ENCODE results near the gene CLDN15.

The CLDN15 gene

DNA sequence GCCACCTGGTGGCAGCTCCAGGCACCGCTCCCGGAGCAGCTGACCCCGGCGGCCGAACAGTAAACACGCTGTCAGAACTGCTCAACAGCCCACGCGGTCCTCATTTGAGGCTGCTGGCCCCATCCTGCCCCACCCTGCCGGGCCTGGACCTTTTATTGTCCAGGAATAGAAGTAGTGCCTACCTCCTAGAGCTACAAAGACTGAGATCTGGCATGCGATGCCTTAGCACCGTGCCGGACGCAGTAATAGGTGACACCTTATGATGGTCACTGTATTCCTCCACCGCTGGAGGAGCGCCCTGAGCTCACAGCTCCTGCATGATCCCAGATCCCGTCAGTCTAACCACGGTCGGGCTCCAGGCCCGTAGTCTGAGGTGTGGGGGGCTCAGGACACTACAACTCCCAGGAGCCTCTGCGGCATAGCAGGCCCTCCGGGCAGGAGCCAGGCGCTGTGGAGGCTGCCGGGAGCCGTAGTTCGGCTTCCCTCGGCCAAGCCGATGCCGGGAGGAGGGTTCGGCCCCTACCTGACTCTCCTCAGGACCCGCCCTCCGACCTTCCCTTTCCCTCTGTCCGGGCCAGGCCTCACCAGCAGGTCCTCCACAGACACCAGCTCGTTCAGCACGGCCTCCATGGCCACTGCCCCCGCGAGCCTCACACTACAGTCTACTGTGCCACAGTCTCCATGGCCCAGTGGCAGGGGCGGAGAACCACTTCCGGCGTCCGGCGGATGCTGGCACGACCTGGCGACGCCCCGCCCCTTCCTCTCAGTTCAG is 7.0 kb upstream of the CLDN15 start, which contains the start of gene FIS1:
FIS1 (minus strand) TSS at position 707 of the 772 bp plus-strand sequence; CDS start at position 630, 77 bp downstream.
- DNase-seq, result peak; percentile 87

DNA sequence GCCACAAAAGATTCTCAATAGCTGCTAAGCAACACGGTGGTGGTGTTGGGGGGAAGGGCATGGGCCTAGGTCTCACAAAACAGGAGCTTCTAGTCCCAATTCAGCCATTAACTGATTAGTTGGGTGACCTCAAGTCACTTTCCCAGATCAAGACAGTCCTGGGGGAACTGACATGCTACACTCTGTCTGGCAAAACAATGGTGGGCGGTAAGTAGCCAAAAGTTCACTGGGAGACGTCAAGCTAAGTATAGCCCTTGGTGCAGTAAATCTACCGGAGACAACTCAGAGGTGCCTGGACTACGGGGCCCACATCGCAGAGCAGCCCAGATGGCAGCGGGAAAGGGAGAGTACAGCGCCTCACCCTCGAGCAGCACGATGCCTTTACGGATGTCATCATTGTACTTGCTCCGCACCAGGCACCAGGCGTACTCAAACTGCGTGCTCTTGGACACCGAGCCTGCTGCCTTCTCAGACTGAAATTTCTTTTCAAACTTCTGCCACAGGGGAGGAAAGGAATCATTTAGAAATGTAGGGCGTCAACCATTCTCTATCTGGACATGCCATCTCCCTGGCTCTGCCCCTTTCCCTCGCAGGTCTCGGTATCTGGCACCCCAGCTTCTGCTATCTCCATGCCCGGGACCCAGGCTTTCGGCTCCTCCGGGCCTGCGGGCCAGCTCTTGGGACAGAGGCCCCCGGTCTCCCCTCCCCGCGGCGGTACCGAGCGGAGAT is 6.2 kb upstream of the CLDN15 start:
- DNase-seq, result peak; percentile 11

DNA sequence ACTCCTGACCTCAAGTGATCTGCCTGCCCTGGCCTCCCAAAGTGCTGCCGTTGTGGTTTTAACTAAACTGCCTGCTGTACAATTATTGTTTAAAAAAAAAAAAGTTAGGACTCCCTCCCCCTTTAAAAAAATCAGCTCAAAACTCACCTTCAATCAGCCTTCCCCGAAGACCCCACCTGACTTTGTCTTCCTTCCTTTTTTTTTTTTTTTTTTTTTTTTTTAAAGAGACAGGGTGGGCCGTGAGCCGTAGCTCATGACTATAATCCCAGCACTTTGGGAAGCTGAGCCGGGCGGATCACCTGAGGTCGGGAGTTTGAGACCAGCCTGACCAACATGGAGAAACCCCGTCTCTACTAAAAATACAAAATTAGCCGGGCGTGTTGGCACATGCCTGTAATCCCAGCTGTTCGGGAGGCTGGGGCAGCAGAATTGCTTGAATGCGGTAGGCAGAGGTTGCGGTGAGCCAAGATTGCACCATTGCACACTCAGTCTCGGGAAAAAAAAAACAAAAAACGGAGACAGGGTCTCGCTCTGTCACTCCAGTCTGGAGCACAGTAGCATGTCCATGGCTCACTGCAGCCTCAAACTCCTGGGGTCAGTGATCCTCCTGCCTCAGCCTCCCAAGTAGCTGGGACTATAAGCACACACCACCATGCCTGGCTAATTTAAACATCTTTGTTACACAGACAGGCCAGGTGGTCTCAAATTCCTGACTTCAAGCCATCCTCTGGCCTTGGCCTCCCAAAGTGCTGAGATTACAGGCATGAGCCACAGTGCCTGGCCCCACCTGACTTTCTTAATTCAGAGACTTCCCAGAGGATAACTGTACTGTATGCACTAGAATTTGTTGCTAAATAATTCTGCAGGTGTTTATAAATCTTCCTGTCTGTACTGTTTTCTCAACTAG is 4.1 kb upstream of the CLDN15 start:
- no peak for DNase-seq

DNA sequence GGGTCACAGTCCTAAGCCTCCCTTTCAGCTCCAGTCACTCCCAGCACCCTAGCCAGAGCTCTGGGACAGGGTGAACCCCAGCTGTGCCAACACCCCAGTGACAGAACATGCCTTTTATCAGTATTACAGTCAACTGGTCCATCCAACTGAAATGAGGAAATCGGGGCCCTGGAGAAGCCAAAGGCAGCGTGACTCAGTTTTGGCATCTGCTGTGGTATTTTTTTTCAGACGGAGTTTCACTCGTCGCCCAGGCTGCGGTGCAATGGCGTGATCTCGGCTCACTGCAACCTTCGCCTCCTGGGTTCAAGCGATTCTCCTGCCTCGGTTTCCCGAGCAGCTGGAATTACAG is 3.4 kb upstream of the CLDN15 start:
- no peak for DNase-seq

DNA sequence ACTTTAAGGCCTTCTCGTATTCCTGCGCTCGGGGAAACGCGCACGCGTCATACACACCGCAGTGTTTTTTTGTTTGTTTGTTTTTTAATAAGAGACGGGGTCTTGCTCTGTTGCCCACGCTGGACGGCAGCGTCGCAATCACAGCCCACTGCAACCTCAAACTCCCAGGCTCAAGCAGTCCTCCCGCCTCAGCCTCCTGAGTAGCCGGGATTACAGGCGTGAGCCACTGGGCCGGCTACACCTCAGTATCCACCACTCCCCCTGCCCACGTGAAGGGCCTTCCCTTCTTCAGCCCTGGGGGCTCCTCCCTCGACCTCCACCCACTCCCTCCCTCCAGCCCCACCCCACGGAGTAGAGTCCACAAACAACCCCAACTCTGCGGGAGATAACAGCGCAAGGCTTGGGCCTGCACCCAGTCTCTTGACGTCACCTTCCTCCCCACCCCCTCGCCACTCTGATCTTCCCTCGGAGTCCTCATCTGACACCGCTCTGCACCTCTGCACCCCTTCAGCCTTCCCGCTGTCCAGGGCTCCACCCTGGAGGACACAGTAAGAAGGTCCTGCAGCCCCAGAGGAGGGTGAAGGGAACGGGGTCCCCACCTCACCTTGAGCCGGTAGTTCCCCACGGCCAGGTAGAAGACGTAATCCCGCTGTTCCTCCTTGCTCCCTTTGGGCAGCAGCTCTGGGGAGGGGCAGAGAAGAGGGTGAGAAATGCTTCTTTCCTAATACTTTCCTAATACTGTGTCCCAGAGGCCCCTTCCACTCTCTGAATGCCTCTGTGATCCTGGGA is 2.8 kb upstream of the CLDN15 start:
- DNase-seq, result no peak

DNA sequence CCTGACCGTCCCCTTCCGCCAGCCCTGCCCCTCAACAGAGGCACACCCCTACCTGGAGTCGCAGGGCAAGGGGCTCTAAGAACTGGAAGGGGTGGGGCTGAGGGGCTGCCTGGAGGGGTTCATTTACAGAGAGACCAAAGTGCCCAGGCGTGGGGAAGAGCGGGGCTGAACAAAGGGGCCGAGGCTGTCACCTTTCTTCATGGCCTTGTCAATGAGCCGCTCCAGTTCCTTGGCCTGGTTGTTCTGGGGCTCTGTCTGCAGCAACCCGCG is 2.3 kb upstream of the CLDN15 start:
- no peak for DNase-seq

DNA sequence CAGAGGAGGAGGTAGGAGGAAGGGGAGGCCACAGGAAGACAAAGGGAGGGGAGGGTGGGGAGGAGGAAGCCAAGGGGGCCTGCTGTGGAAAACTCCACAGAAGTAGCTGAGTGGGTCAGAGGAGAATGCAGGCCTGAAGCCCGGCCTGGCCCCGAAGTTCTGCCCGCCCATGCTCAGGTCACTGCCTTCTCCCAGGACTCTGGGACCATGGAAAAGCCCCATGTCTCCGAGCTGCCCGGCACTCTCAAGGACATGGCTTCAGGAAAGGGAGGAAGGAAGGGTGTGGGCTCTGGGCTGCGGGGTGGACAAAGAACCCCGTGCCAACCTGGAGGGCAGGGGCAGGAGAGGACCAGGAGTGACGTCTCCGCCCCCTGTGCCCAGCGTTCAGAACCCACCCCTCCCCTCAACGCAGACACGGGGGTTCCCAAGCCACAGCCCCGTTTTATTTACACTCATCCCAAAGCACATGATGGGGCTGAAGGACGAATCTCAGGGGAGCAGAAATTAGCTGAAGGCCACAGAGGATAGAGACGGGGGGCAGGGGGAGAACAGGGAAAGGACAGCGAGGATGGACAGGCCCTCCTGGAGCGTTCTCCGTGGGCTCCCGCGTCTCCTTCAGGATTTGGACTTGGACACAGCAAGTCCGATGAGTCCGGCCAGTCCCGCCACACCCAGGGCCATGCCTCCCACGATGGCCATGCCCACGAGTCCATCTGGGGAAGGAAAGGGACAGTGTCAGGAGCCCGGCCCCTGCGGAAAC is 1.8 kb upstream of the CLDN15 start:
- DNase-seq, result no peak

DNA sequence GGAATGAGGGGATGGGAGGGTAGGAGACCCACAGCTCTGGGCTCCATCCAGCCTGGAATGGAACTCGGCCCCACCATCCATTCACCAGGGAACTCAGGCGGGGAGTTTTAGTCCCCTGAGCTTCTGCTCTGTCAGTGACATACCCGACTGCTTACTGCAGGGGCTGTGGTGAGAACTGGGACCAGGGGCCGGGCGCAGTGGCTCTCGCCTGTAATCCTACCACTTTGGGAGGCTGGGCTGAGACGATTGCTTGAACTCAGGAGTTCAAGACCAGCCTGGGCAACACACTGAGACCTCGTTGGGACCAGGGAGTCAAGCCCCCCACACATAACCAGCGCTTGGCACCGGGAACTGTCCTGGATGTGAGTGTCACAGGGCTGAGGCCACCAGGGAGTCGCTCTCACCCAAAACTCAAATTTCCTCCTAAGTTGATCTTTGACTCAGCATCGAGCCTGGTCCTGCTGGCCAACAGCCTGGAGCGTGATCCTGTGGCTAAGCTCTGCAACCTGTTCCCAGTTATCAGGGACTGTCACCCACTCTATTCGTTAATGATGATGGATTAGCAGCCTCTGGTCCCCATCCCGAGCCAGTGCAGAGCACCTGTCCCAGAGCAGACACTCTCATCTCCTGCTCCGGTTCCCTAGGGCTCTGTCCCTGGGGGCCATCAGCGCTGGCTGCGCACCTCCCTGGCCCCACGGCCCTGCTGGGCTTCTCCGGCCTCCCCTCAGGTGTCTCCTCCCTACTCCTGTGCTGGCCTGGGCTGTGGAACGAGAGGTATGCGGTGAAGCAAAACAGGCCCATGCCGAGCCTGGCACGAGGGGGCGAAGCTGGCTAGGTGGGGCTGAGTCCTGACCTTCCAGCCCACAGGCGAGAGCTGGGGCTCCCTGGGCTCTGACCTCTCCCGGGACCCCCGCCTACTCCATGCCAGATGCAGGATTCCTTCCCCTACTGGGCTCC is 902 bp upstream of the CLDN15 start:
- DNase-seq, result no peak

DNA sequence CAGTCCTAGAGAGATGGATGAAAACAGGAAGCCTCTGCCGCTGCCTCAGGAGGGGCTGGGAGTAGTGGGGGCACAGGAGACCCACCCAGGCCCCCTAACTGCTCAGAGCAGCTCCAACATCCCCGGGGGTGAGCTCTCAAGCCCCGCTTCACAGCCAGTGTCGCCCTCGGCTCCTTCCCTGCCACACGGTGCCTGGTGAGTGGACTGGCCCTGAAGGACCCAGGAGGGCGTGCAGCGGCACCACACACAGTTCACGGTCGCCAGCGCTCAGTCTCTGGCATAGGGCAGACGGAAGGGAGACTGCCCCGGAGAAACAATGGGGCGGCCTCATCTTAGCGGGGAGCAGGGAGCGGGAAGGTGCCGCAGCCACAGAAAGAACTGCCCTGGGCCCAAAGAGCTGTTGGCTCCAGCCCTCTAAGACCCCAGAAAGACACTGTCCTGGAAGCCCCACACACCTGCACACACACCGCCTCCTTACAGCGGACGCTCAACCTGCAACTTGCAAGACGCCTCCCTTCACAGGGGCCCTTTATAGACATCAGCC is 1.2 kb downstream of the CLDN15 start:
- DNase-seq, result no peak

DNA sequence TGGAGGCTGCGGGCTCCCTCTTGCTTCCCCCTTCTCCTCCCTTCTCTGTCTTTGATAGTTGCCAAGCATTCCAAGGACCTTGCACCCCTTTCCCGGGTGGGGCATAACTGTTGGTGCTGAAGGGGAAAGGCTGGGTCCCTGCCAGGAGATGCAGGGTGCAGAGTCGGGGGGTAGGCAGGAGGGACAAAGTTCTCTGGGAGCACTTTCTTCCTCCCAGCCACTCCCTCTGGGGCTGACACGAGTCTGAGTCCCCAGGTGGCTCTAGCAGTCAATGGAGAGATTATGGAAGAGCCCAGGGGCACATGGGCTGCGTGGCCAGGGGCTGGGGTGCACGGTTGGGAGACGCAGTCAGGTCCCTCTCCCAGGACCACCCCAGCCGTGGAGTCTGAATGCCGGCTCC is 2.1 kb downstream of the CLDN15 start:
- DNase-seq, result no peak

DNA sequence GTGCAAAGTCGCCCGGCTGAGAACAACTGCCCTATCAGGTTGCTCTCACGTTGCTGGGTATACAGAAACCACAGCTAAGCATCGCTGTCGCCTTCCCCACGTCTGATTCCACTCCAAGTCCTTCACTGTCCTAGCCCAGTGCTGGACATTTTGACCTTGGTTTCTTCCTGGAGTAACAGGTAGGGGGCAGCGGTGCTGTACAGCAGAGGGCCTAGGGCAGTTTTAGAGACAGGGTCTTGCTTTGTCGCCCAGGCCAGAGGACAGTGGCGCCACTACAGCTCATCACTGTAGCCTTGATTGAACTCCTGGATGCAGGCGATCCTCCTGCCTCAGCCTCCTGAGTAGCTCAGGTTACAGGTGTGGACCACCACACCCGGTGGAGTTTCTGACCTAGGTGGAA is 2.6 kb downstream of the CLDN15 start:
- DNase-seq, result no peak

DNA sequence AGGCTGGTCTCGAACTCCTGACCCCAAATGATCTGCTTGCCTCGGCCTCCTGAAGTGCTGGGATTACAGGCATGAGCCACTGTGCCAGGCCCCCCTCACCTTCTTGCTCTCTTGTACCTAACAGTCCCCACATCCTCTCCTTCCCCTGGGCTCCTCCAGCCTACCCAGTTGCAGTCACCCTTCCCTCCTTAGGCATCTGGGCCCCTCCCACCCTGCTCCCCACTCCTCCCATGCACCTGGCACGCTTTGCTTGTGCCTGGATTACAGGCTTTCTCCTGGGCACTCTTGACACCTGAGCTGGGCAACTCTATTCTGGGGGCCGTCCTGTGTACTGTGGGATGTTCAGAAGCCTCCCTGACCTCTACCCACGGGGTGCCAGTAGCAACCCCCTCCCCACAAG is 3.0 kb downstream of the CLDN15 start:
- no peak for DNase-seq

DNA sequence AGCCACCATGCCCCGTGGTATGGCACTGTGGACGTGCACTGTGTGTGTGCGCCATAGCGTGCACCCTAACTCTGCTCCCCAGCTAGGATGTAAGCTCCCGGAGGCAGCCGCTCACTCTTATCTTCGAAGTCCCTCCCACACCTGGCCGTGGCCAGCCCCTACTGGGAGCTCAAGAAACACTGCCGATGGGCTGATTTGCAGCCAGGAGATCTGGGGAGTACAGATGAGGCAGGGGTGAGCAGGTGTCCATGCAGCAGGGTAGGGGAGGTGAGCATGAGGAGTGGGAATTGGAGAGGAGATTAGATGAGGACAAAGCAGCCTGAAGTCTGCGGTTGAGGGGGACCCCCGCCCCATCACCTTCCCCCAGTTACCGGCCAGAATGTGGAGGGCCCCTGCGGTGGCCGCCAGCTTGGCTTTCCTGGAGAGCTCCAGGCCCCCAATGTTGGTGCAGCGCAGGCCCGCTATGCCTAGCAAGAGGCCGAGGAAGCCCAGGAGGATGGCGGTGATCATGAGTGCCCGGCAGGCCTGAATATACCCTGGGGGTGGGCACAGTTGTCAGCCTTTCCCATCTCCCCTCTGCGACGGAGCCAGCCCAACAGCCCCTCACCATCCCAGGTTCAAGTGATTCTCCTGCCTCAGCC is 3.6 kb downstream of the CLDN15 start:
- no peak for DNase-seq

DNA sequence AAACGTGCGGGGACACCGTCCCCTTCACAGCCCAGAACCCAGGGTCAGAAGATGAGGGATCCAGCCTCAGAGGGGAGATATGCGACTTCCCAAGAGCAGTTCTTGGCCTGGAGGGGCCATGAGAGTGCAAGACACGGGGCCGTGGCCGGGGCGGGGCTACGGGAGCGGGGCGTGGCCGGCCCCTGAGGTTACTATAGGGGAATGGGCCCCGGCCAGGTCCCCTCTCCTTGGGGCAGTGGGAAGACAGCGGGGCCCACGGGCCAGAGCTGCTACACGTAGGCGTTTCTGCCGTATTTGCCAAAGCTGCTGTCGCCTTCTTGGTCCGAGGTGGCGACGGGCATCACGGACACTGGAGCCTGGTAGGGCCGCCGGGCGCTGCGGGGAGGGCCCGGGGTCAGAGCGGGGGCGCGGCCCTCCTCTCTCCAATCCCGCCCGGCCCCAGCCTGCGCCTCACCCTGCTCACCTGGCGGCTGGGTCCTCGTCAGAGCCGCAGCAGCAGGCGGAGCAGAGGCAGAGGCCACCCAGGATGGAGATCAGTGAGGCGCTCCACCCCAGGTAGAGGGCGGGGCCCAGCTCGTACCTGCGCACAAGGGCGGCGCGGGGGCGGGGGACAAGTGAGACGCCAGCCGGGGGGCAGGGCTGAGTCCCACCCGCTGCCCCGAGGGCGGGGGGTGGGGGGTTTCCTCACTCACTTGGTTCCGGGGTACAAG is 5.3 kb downstream of the CLDN15 start:
- DNase-seq, result no peak

DNA sequence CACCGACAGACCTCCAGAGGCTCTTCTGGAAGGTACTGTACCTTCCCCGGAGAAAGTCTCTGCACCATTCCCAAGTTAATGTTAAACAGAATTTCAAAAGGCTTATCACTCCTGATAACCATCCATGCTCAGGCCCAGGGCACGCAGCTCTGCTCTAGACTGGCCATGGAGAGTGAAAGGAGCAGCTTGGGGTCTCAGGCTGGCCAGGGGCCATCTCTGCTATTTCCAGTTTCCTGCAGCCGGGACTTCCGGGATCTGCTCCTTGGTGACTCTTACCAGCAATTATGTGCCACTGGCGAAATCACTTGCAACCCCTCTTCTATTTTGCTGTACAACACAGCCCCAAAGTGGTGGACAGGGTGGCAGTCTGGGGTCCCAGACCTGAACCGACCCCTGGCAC is 6.0 kb downstream of the CLDN15 start:
- DNase-seq, result no peak

DNA sequence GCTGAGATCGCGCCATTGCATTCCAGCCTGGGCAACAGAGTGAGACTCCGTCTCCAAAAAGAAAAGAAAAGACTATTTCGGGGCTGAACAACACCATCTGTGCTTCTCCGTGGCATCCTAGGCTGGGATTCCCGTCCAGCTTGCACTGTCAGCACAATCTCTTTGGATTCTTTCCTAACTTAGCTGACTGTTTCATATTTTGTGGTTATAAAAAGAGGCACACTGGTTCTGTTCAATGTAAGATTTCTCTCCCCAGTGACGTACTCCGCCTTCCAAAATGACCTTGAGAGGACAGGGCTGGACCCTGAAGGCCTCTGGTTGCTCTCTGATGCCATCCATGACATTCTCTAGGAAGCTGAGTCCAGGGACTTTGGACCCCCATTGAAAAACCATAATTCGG is 10.9 kb downstream of the CLDN15 start:
- DNase-seq, result no peak

DNA sequence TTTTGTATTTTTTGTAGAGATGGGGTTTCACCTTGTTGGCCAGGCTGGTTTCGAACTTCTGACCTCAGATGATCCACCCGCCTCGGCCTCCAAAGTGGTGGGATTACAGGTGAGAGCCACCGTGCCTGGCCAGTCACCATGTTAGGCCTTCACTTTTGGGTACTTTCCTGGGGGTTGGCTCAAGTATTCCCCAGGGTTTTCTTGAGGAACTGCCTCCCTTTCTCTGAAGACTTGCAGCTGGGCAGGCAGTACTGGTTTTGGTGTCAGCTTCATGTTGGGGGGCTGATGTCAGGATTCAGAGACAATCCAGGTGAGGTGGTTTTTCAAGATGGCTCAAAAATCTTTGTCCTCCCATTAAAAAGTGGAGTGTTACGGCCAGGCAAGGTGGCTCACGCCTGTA is 12.0 kb downstream of the CLDN15 start:
- no peak for DNase-seq

DNA sequence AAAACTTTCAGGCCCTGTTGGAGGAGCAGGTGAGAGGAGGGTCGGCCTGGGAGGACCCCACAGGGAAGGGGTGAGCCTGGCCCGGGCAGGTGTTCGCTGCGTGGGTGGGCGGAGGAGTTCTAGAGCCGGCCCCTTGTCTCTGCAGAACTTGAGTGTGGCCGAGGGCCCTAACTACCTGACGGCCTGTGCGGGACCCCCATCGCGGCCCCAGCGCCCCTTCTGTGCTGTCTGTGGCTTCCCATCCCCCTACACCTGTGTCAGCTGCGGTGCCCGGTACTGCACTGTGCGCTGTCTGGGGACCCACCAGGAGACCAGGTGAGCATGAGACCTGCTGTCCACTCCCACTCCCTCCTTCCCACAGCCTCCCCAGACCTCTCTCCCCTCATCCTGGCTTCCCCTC is 14.1 kb downstream of the CLDN15 start:
- DNase-seq, result no peak

DNA sequence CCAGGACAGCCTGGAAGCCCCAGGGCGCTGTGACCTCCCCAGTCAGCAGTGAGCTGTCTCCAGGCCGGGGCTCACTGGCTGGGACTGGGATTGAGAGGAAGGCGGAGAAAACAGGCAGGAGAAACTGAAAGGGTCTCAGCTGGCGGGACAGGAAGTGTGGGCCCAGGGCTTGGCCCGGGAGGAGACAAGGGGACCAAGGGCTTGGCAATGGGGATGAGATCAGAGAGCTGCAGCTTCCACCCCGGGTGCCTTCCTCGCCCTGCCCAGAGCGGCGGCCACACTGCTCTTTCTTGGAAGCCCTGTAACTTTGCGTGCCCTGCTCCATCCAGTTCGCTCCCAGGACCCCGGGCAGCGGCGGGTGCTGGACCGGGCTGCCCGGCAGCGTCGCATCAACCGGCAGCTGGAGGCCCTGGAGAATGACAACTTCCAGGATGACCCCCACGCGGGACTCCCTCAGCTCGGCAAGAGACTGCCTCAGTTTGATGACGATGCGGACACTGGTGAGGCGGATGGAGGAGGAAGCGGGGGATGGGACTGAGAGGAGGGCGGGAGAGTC is 15.2 kb downstream of the CLDN15 start:
- DNase-seq, result no peak
